ENCODE data around the gene NPLOC4. TPM values are rescaled to one million over a fixed set of nuclear protein-coding genes. Genes with fewer than 3 reads are reported as not detected.

The NPLOC4 gene
- total and polyA plus RNA-seq, 4 donors: 30.1 to 98.0 (median 51.3) TPM

GRCh38 chr17:81551458-81552243, 85.3 kb downstream of the NPLOC4 start:
- no peaks in the 10 kb centered on the region for H3K27me3 ChIP-seq (ENCODE audit: control insufficient read depth in 3 of 3, insufficient read depth in 3 of 3, low read length in 2 of 3)
- H3K9me3 ChIP-seq (ENCODE audit: control insufficient read depth in 4 of 4, insufficient read depth in 3 of 4, low read length in 3 of 4): no peaks in the 10 kb centered on the region
- H3K4me3 ChIP-seq: peak overlapping the region; percentile 87
- H3K9ac ChIP-seq (ENCODE audit: insufficient read depth in 1 of 2, low read length in 2 of 2): peak overlapping the region in 1 of 2 donors; percentile 23
- H3K4me1 ChIP-seq (ENCODE audit: control insufficient read depth in 5 of 5, insufficient read depth in 5 of 5, low read length in 5 of 5): peaks cover 0 to 22% (median 5%) of the 10 kb centered on the region in 5 donors
- DNase-seq (peak in 1 of 3 donors; percentile 19), ATAC-seq (ENCODE audit: insufficient read depth, low FRiP score) (peak; percentile 16)
- H3K27ac ChIP-seq (ENCODE audit: low read depth in 1 of 2, low read length in 1 of 2): peak overlapping the region; percentile 83 to 87
- TF ChIP-seq CTCF (IDR thresholded peaks at IDR 0.05; ENCODE audit: control extremely low read depth, extremely low read depth): no peak
- H3K36me3 ChIP-seq (ENCODE audit: control insufficient read depth in 4 of 4, insufficient read depth in 4 of 4, low read length in 4 of 4): peaks cover 0 to 35% (median 17%) of the 10 kb centered on the region in 4 donors
- 2 to 4% methylated on average over 45 to 69 of the region's 69 CpGs for WGBS, 2 donors

GRCh38 chr17:81550830-81551457, 86.0 kb downstream of the NPLOC4 start:
- Histone ChIP-seq H3K9me3 (ENCODE audit: control insufficient read depth in 4 of 4, insufficient read depth in 3 of 4, low read length in 3 of 4) (no peaks in the 10 kb centered on the region), H3K27ac (ENCODE audit: low read depth in 1 of 2, low read length in 1 of 2) (no peak overlapping the region), H3K4me3 (peak overlapping the region; percentile 87), H3K4me1 (ENCODE audit: control insufficient read depth in 5 of 5, insufficient read depth in 5 of 5, low read length in 5 of 5) (peaks cover 0 to 22% (median 5%) of the 10 kb centered on the region in 5 donors), H3K36me3 (ENCODE audit: control insufficient read depth in 4 of 4, insufficient read depth in 4 of 4, low read length in 4 of 4) (peaks cover 0 to 37% (median 19%) of the 10 kb centered on the region in 4 donors), H3K9ac (ENCODE audit: insufficient read depth in 1 of 2, low read length in 2 of 2) (peak overlapping the region in 1 of 2 donors; percentile 23), H3K27me3 (ENCODE audit: control insufficient read depth in 3 of 3, insufficient read depth in 3 of 3, low read length in 2 of 3) (no peaks in the 10 kb centered on the region)
- no peak for DNase-seq
- no peak for ATAC-seq (ENCODE audit: insufficient read depth, low FRiP score)
- 85 to 89% methylated on average over 27 of the region's 27 CpGs for WGBS, 2 donors
- no peak for TF ChIP-seq CTCF (IDR thresholded peaks at IDR 0.05; ENCODE audit: control extremely low read depth, extremely low read depth)

- no peaks in the 10 kb centered on the region for H3K9me3 ChIP-seq (ENCODE audit: control insufficient read depth in 4 of 4, insufficient read depth in 3 of 4, low read length in 3 of 4)
- peaks cover 0 to 43% (median 21%) of the 10 kb centered on the region in 4 donors for H3K36me3 ChIP-seq (ENCODE audit: control insufficient read depth in 4 of 4, insufficient read depth in 4 of 4, low read length in 4 of 4)
- TF ChIP-seq CTCF (IDR thresholded peaks at IDR 0.05; ENCODE audit: control extremely low read depth, extremely low read depth): no peak
- WGBS, 2 donors: 92 to 95% methylated on average over 12 to 15 of the region's 15 CpGs
- H3K9ac ChIP-seq (ENCODE audit: insufficient read depth in 1 of 2, low read length in 2 of 2): no peak overlapping the region
- H3K4me1 ChIP-seq (ENCODE audit: control insufficient read depth in 5 of 5, insufficient read depth in 5 of 5, low read length in 5 of 5): peaks cover 0 to 22% (median 5%) of the 10 kb centered on the region in 5 donors
- DNase-seq: no peak
- ATAC-seq (ENCODE audit: insufficient read depth, low FRiP score): no peak
- no peaks in the 10 kb centered on the region for H3K27me3 ChIP-seq (ENCODE audit: control insufficient read depth in 3 of 3, insufficient read depth in 3 of 3, low read length in 2 of 3)
- H3K27ac ChIP-seq (ENCODE audit: low read depth in 1 of 2, low read length in 1 of 2): no peak overlapping the region
- no peak overlapping the region for H3K4me3 ChIP-seq
These were observed 86.6 kb downstream of the NPLOC4 start for GRCh38 chr17:81550285-81550684.

Measured in lung (tissue), 12 donors.